ENCODE data around the gene STK38.

STK38 gene

DNA sequence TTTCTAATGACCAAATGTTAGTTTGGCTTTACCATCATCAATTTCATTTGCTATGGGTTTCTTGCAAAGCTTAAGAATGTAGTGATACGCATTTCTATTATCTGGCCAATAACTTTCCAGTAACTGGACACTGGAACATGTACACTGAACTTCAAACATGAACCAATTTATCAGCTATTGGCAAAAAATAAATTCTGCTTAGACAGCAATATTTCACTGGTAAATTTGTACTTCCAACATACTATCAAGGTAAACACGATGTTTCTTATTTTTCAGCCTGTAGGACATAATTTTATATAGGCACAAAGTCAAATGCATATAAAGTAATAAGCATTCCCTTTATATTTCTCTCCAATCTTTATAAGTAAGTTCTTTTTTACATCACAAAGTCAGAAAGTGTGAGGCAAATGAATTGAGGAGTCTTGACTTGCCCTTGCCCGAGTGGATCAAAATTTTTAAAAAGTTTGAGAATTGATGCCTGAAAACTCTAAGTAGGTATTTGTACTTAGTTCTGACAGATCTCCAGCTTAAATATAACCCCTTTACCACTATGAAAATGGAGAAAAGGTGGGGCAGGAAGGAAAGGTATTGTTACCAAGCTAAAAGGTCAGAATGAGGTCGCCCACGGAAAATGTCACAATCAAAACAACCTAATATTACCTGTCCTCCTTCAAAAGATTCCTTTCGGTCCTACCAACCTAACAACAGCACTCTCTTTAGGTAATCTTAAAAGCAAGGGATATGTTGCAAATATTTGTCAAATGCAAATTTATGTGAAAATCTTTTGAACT is 41.3 kb downstream of the STK38 start:
- TF ChIP-seq, protein P1, sequence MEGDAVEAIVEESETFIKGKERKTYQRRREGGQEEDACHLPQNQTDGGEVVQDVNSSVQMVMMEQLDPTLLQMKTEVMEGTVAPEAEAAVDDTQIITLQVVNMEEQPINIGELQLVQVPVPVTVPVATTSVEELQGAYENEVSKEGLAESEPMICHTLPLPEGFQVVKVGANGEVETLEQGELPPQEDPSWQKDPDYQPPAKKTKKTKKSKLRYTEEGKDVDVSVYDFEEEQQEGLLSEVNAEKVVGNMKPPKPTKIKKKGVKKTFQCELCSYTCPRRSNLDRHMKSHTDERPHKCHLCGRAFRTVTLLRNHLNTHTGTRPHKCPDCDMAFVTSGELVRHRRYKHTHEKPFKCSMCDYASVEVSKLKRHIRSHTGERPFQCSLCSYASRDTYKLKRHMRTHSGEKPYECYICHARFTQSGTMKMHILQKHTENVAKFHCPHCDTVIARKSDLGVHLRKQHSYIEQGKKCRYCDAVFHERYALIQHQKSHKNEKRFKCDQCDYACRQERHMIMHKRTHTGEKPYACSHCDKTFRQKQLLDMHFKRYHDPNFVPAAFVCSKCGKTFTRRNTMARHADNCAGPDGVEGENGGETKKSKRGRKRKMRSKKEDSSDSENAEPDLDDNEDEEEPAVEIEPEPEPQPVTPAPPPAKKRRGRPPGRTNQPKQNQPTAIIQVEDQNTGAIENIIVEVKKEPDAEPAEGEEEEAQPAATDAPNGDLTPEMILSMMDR (IDR thresholded peaks at IDR 0.05; ENCODE audit: low read depth, low read length), result no peak
- in situ Hi-C loops (cut with HindIII; ENCODE audit: low sequenced_read_pairs), result no loop called here
- H3K4me3 ChIP-seq (ENCODE audit: low read depth, low read length), result no peak overlapping the region
- DNase-seq (ENCODE audit: low read depth, low spot score), result no peak

DNA sequence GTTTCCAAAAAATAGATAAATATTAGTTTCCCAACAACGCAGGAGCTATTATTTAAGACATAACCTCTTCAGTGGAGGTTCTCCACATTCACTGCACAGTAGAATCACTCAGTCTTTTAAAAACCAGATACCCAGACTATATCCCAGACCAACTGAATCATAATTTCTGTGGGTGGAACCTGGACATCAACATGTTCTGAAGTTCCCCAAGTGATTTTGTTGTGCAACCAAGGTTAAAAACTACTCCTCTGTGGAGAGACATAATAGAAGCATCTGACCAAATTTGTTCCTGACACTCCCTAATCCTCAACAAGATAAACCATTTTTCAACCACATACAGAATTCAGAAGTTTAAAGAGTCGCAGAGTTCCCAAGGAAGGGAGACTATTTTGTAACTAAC is 42.3 kb downstream of the STK38 start:
- no peak for DNase-seq (ENCODE audit: low read depth, low spot score)
- H3K4me3 ChIP-seq (ENCODE audit: low read depth, low read length), result no peak overlapping the region
- TF ChIP-seq, protein P1 (IDR thresholded peaks at IDR 0.05; ENCODE audit: low read depth, low read length), result no peak
- in situ Hi-C loops (cut with HindIII; ENCODE audit: low sequenced_read_pairs), result no loop called here

DNA sequence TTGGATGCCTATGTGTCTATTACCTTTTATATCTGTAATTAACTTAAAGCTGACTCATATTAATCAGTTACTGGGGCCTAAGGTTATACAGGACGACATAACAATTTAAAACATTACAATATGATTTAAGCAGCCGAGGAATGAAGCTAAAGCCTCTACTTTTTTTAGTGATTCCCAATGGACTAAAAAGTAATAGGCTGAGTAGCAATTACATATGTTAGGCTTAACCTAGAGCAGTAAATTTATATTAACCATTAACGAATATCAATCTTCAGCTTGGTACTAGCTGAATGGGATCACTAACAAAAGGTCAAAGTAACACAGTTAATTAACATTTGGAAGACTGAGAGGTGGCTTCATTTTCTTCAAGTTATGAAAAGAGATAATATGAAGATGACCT is 43.1 kb downstream of the STK38 start:
- in situ Hi-C loops (cut with HindIII; ENCODE audit: low sequenced_read_pairs), result no loop called here
- DNase-seq (ENCODE audit: low read depth, low spot score), result no peak
- H3K4me3 ChIP-seq (ENCODE audit: low read depth, low read length), result no peak overlapping the region
- TF ChIP-seq, protein P1 (IDR thresholded peaks at IDR 0.05; ENCODE audit: low read depth, low read length), result no peak

DNA sequence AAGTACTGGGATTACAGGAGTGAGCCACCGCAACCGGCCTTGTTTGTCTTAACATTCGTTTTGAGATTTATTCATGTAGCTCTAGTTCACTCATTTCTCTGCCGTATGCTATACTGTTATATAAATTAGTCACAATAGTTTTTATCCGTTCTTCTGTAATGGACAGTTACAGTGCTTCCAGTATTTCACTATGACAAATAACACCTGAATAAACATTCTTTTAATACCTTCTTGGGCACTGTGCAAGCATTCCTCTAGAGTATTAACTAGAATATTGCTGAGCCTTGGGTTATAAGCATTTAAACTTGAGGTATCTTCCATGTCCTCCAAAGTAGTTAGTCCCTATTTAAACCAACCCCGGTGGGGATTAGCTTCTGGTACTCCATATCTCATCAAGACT is 45.6 kb downstream of the STK38 start:
- TF ChIP-seq, protein P1 (IDR thresholded peaks at IDR 0.05; ENCODE audit: low read depth, low read length), result no peak
- no peak overlapping the region for H3K4me3 ChIP-seq (ENCODE audit: low read depth, low read length)
- DNase-seq (ENCODE audit: low read depth, low spot score), result peak; percentile 25
- in situ Hi-C loops (cut with HindIII; ENCODE audit: low sequenced_read_pairs), result no loop called here

DNA sequence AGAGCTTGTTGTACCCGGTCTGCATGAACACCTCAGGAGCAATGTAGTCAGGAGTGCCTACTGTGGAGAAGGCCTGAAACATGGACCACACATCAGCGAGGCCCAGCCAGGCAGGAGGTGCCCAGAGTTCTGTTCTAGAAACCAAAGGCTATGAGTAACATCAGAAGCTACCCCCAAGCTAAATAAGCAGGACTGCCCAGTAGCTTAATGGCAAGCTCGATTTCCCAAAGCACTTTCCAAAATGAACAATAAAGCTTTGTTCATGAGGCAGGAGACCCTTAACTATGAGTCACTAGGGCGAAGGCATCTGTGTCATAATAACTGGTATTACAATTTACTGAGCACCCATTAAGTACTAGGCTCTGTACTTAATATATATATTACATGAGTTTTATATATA is 47.4 kb downstream of the STK38 start:
- TF ChIP-seq, protein P1 (IDR thresholded peaks at IDR 0.05; ENCODE audit: low read depth, low read length), result no peak
- DNase-seq (ENCODE audit: low read depth, low spot score), result peak; percentile 32
- no peak overlapping the region for H3K4me3 ChIP-seq (ENCODE audit: low read depth, low read length)
- in situ Hi-C loops (cut with HindIII; ENCODE audit: low sequenced_read_pairs), result no loop called here

DNA sequence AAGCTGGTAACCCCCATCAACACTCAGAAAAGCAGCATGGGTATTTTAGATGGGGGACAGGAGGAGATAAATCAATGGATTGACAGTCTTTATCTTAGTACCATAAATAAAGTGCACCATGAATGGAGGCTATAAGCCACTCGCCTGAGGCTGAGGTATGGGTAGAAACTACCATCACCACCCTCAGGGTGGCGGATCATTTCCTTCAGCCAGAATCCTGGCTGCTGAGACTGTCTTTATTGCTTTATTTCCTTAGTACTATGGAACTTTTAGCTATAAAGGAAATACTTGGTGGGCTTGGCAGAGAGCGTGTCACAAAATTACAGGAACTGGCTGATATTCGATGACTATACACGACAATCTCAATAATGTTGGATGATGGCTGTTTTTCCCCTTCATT is 52.2 kb downstream of the STK38 start:
- in situ Hi-C loops (cut with HindIII; ENCODE audit: low sequenced_read_pairs), result no loop called here
- no peak overlapping the region for H3K4me3 ChIP-seq (ENCODE audit: low read depth, low read length)
- DNase-seq (ENCODE audit: low read depth, low spot score), result no peak
- TF ChIP-seq, protein P1 (IDR thresholded peaks at IDR 0.05; ENCODE audit: low read depth, low read length), result no peak

Data from astrocyte of the spinal cord (primary cell).